GM13977 (cell line): ENCODE results near the gene GTF2B.
A peak's percentile ranks its signal among the peaks of the same experiment; 100 is the strongest.
"Not testable (repeated sequence)": the region's sequence is repeated elsewhere in the genome, so short reads cannot be mapped to it uniquely, and the experiment has no call there.

ENCODE experiments used
- DNase-seq: peaks from one replicate; pipeline ENCODE4 v3.0.0; 2012; ENCODE audit warnings: low spot score
- CTCF ChIP-seq: IDR thresholded peaks from 2 replicates; pipeline ENCODE4 v1.5.1; 2012; ENCODE audit warnings: mild to moderate bottlenecking, control low read depth; ENCODE audit not compliant: insufficient read depth; ENCODE audit errors: extremely low read depth, missing control alignments
- in situ Hi-C: fragments of 300-500 bp; cut with MboI; formaldehyde crosslinking; loops from one replicate; pipeline ENCODE4 v1.12.0; 2022; ENCODE audit warnings: low sequenced_read_pairs, low pct_unique_long_range_greater_than_20kb, mixed read lengths, inconsistent platforms; ENCODE audit not compliant: unreplicated experiment

Gene GTF2B

DNA sequence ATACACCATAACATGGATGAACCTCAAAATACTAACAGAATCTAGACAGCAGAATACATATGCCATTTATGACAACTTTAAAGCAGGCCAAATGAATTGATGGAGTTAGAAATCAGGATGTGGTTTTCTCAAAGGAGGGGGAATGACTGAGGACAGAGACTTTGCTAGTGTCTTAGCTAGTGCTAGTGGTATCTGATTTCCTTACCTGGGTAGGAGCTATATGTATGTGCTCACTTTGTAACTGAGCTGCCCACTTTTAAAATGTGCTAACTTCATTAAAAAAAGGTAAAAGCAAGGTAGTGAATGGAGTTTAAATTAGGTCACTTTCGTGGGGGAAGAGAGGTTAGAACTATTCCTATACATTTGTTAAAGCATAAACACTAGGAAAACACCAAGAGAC is 2.6 kb downstream of the GTF2B start:
- DNase-seq = no peak
- in situ Hi-C loops = no loop called here
- TF ChIP-seq CTCF = no peak

GRCh38 chr1:88885933-88886332 is 5.4 kb downstream of the GTF2B start:
- TF ChIP-seq CTCF = no peak
- in situ Hi-C loops = no loop called here
- DNase-seq = no peak

DNA sequence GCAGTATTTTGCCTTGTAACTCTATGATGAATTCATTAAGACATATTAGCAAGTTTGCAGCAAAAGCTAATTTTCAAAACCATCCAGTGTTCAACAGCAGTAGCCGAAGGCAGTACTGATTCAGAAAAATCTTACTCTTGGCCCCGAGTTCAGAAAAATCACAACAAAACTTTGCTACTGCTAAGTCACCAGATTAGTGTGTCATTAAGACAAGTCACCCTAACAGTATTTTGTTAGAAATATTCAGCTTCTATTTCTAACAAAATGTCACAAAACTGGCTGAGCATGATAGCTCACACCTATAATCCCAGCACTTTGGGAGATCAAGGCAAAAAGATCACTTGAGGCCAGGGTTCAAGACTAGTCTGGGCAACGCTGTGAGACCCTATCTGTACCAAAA is 8.2 kb downstream of the GTF2B start:
- DNase-seq = no peak
- in situ Hi-C loops = no loop called here

DNA sequence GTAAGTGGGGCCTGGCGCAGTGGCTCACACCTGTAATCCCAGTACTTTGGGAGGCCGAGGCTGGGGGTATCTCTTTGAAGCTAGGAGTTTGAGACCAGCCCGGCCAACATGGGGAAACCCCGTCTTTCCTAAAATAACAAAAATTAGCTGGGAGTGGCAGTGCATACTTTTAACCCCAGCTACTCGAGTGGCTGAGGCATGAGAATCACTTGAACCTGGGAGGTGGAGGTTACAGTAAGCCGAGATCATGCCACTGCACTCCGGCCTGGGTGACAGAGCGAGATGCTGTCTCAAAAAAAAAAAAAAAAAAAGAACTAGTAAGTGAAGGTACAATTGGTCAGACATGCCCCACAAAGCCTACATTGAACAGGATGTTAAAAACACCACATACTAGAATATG is 10.7 kb downstream of the GTF2B start:
- DNase-seq, in situ Hi-C loops: not testable (repeated sequence)

More for the DNA sequence above, 8.2 kb downstream of the GTF2B start:
- TF ChIP-seq CTCF = no peak

DNA sequence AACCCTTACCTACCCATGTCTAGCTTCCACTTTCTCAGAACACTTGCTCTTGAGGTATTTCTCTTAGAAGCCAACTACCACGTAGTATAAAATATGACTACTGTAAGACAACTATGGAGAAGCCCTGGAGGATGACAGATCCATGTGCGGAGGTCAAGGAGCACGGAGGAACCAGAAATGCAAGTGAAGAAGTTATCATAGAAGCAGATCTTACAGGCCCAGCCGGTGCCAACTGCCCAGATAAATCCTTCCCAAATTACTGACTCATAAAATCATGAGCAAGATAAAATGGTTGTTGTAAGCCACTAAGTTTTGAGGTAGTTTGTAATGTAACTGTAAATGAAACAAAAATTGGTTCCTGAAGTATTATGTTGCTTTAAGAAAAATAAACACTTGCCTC is 12.6 kb downstream of the GTF2B start:
- in situ Hi-C loops = no loop called here
- no peak for TF ChIP-seq CTCF

GRCh38 chr1:88877911-88878310 is 13.5 kb downstream of the GTF2B start:
- in situ Hi-C loops = no loop called here
- DNase-seq = no peak
- no peak for TF ChIP-seq CTCF

More for the DNA sequence above, 12.6 kb downstream of the GTF2B start:
- no peak for DNase-seq

DNA sequence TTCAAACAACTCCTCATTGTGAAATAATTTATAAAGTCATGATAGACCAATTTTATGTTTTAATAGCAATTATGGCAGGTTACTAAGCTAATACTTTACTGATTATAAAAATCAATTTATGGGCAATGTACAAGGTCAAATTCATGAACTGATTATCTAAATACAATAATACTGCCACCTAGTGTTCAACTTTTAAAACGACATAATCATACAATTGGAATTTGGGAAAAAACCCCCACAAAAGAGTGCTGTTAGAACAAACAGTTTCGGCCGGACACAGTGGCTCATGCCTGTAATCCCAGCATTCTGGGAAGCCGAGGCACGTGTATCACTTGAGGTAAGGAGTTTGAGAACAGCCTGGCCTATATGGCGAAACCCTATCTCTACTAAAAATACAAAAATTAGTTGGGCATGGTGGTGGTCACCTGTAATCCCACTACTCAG is 14.0 kb downstream of the GTF2B start:
- in situ Hi-C loops = no loop called here
- peak; percentile 42 for TF ChIP-seq CTCF
- no peak for DNase-seq
